RWPE2 (cell line): ENCODE measurements around the gene AGRP.

ENCODE experiments used
- ATAC-seq: fragments of 200-7000 bp; cut with Tn5 transposase; 3 replicates; pipeline ENCODE4 v1.9.1; 2021; ENCODE audit warnings: low read depth
- DNase-seq: peaks from one replicate; pipeline ENCODE4 v3.0.0-alpha.2; 2020; ENCODE audit warnings: low spot score
- H3K27ac ChIP-seq: fragments of 450-650 bp; 2 replicates; pipeline ENCODE4 v1.5.1; 2017; ENCODE audit warnings: mild to moderate bottlenecking; ENCODE audit not compliant: poor library complexity, severe bottlenecking
- H3K27me3 ChIP-seq: fragments of 250-450 bp; sonication (Bioruptor Pico); 2 replicates; pipeline ENCODE4 v1.5.1; 2021; ENCODE audit warnings: mild to moderate bottlenecking, moderate library complexity; ENCODE audit not compliant: insufficient read depth, poor library complexity, severe bottlenecking
- H3K36me3 ChIP-seq: fragments of 250-450 bp; sonication (Bioruptor Pico); 2 replicates; pipeline ENCODE4 v1.5.1; 2020; ENCODE audit warnings: low read depth, mild to moderate bottlenecking, moderate library complexity
- H3K4me1 ChIP-seq: fragments of 250-450 bp; sonication (Bioruptor Pico); 2 replicates; pipeline ENCODE4 v1.5.1; 2021; ENCODE audit warnings: mild to moderate bottlenecking, moderate library complexity; ENCODE audit not compliant: insufficient read depth, poor library complexity, severe bottlenecking
- H3K4me3 ChIP-seq: fragments of 250-450 bp; sonication (Bioruptor Pico); 2 replicates; pipeline ENCODE4 v1.5.1; 2021; ENCODE audit warnings: mild to moderate bottlenecking, moderate library complexity; ENCODE audit not compliant: severe bottlenecking
- H3K9me3 ChIP-seq: fragments of 250-450 bp; sonication (Bioruptor Pico); 2 replicates; pipeline ENCODE4 v1.5.1; 2021; ENCODE audit warnings: mild to moderate bottlenecking, moderate library complexity; ENCODE audit not compliant: severe bottlenecking
- TF ChIP-seq, protein P1 (sequence below): fragments of 450-650 bp; IDR thresholded peaks from one replicate; pipeline ENCODE4 v1.5.1; 2017; ENCODE audit warnings: mild to moderate bottlenecking, moderate library complexity; ENCODE audit not compliant: poor library complexity, severe bottlenecking

AGRP gene

DNA sequence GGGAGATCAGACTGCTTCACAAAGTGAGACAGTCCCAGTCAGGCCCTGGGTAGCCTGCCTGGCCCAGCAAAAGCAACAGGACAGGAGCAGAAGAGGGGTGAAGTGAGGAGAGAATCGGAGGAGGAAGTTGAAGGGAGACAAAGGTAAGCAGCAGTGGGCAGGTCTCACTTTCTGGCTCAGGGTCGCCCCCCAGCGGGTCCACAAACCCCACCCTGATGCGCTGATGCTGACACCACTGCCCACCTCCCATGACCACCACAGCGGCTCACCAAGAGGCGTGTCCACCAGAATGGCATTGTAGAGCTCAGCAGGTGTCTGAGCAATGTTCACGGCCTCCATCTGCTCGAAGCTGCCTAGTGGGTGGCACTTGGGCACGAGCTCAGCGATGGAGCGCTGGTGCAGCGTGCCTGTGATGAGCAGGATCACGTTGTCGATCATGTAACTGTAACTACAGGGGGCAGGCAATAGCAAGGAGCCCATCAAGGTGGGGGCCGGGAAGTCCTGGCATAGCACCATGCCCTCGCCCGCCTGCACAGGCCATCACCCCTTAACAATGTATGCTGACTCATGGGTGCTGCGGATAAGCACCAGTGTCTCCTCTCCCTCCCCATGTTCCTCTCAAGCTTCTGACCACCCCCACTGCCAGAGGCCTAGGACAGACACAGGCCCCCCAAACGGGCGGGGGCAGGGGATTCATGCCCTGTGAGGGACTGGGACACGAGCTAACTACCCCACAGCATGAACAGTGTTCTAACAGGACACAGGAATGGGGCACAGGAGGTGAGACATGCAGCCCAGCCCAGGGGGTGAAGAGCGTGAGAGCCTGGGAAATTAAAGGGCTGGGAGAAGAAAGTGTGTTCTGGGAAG lies 38.9 kb downstream of the AGRP start:
- DNase-seq (no peak), ATAC-seq (no peak)
- H3K27ac ChIP-seq, result no peak overlapping the region
- no peaks in the 10 kb centered on the region for H3K9me3 ChIP-seq
- TF ChIP-seq, protein P1, sequence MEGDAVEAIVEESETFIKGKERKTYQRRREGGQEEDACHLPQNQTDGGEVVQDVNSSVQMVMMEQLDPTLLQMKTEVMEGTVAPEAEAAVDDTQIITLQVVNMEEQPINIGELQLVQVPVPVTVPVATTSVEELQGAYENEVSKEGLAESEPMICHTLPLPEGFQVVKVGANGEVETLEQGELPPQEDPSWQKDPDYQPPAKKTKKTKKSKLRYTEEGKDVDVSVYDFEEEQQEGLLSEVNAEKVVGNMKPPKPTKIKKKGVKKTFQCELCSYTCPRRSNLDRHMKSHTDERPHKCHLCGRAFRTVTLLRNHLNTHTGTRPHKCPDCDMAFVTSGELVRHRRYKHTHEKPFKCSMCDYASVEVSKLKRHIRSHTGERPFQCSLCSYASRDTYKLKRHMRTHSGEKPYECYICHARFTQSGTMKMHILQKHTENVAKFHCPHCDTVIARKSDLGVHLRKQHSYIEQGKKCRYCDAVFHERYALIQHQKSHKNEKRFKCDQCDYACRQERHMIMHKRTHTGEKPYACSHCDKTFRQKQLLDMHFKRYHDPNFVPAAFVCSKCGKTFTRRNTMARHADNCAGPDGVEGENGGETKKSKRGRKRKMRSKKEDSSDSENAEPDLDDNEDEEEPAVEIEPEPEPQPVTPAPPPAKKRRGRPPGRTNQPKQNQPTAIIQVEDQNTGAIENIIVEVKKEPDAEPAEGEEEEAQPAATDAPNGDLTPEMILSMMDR, result no peak
- no peaks in the 10 kb centered on the region for H3K27me3 ChIP-seq
- no peak overlapping the region for H3K4me3 ChIP-seq
- H3K36me3 ChIP-seq, result peaks cover 10% of the 10 kb centered on the region
- H3K4me1 ChIP-seq, result no peaks in the 10 kb centered on the region

DNA sequence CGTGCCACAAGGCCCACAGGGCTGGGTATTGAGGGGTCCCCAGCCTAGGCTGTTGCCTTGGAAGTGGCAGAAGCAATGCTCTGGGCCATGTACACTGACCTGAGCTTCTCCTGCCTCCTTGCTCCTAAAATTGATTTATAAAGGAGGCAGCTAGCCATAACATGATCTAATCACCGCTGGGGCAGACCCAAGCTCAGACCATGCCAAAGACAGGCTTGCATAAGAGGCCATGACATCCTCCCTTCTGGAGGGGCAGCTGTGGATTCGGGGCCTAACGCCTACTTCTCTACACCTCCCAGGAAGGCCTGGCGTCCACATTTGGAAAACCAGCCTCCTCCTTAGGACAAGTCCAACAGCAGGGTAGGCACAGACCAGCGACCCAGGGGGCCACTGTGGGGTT lies 40.1 kb downstream of the AGRP start:
- DNase-seq (no peak), ATAC-seq (no peak)
- no peaks in the 10 kb centered on the region for H3K9me3 ChIP-seq
- no peak overlapping the region for H3K4me3 ChIP-seq
- no peaks in the 10 kb centered on the region for H3K4me1 ChIP-seq
- H3K27me3 ChIP-seq, result no peaks in the 10 kb centered on the region
- H3K27ac ChIP-seq, result no peak overlapping the region
- peaks cover 20% of the 10 kb centered on the region for H3K36me3 ChIP-seq
- TF ChIP-seq, protein P1, result no peak

DNA sequence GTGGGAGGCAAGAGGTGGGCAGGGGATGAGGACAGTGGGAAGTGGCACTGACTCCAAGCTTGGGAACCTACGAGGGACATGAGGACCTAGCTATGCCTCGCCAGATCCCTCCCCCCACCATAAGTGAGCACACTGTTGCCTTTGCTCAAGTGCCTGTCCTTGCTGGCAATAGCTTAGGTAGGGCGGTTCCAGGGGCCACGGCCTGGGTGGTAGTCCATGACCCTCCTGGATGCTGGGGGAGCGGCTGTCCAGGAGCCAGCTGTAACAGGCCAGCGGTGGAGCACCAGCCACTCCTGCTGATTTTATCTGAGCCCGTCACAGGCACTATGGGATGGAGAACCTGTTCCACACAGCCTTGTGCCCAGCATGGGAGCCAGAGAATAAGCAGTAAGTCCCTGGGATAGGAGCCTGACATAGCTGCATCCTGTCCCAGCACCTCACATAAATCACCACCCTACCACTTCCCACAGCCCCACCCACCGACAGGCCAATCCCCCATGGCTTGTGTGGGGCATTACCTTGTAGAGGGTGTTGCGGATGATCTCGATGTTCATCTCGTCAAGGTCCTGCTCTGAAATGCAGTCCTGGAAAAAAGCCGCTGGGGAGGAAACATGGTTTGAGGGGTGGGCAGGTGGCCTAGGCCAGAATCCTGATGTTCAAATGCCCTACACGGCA lies 40.6 kb downstream of the AGRP start:
- H3K4me3 ChIP-seq, result no peak overlapping the region
- H3K27ac ChIP-seq, result no peak overlapping the region

DNA sequence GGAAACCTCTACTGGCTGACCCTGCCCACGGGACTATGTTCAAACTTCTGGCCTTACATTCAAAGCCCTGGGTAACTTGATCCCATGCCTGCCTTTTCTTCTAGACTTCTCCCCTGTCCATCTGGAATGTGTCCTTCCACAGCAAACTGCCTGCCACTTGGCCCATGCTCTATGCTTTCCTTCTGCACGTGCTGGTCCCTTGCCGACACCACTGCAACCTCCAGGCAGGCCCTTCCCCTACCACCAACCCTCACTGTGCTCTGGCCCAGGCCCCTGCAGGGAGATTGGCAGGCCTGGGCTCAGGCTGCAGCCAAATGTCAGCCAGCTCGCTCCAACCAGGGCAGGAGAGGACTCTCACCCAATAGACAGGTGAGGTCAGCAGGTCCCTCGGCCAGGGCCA lies 41.4 kb downstream of the AGRP start:
- ATAC-seq, result no peak
- no peaks in the 10 kb centered on the region for H3K27me3 ChIP-seq
- TF ChIP-seq, protein P1, result no peak
- no peaks in the 10 kb centered on the region for H3K4me1 ChIP-seq
- H3K9me3 ChIP-seq, result no peaks in the 10 kb centered on the region
- peaks cover 17% of the 10 kb centered on the region for H3K36me3 ChIP-seq
- no peak for DNase-seq
- no peak overlapping the region for H3K27ac ChIP-seq
- no peak overlapping the region for H3K4me3 ChIP-seq

More for the DNA sequence above, 40.6 kb downstream of the AGRP start:
- H3K9me3 ChIP-seq, result no peaks in the 10 kb centered on the region
- peaks cover 19% of the 10 kb centered on the region for H3K36me3 ChIP-seq
- DNase-seq, result no peak
- TF ChIP-seq, protein P1, result no peak
- no peak for ATAC-seq
- no peaks in the 10 kb centered on the region for H3K27me3 ChIP-seq
- H3K4me1 ChIP-seq, result no peaks in the 10 kb centered on the region

DNA sequence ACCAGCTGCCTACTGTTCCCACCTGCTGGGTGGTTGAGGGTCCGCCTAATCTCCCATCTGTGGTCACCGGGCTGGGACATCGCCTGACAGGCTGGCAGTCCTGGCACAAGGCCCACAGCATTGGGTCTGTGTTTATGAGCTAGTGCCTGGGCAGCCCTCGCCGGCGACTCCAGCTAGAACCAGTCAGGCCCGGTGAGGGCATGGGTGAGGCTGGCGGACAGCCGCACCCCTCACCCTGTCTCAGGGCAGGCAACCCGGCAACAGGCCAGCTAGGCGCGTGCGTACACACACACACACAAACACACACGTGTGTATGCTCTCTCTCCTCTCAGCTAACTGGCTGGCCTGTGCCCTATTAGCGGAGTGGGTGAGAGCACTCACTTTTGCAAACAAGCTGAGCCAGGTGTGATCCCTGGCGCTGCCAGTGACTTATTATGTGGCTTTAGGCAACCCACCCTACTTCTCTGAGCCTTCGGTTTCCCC lies 42.0 kb downstream of the AGRP start:
- TF ChIP-seq, protein P1, result no peak
- H3K36me3 ChIP-seq, result peaks cover 17% of the 10 kb centered on the region
- H3K4me3 ChIP-seq, result no peak overlapping the region
- ATAC-seq (no peak), DNase-seq (no peak)
- no peaks in the 10 kb centered on the region for H3K27me3 ChIP-seq
- no peaks in the 10 kb centered on the region for H3K4me1 ChIP-seq
- H3K9me3 ChIP-seq, result no peaks in the 10 kb centered on the region
- no peak overlapping the region for H3K27ac ChIP-seq
